Right atrium auricular region (tissue), 2 donors: ENCODE results near the gene KATNB1. TPM values are rescaled to one million over a fixed set of nuclear protein-coding genes. Genes with fewer than 3 reads are reported as not detected.

ENCODE experiments used
- DNase-seq: peaks from one replicate; pipeline ENCODE4 v3.0.0-alpha.2; 2019; ENCODE audit warnings: low spot score
- H3K27ac ChIP-seq, 2 donors: fragments of 200-600 bp; sonication (generic); 1 replicate in 1 of 2; 2 replicates in 1 of 2; pipeline ENCODE4 v1.5.1; 2016 to 2019
- H3K27me3 ChIP-seq, 2 donors: fragments of 200-600 bp; sonication (generic); one replicate each; pipeline versions ENCODE4 v1.5.1 to v1.6.0; 2017 to 2019
- H3K36me3 ChIP-seq: fragments of 200-600 bp; sonication (generic); one replicate; pipeline ENCODE4 v1.5.1; 2016
- H3K4me1 ChIP-seq, 2 donors: fragments of 200-600 bp; sonication (generic); one replicate each; pipeline versions ENCODE4 v1.5.1 to v1.6.0; 2017 to 2019
- H3K4me3 ChIP-seq, 2 donors: fragments of 200-600 bp; sonication (generic); 1 replicate in 1 of 2; 2 replicates in 1 of 2; pipeline ENCODE4 v1.5.1; 2017 to 2019; ENCODE audit warnings: mild to moderate bottlenecking in 1 of 2, moderate library complexity in 1 of 2
- H3K9me3 ChIP-seq, 2 donors: fragments of 200-600 bp; sonication (generic); one replicate each; pipeline ENCODE4 v1.5.1; 2019
- total RNA-seq, 2 donors: library from RNA; depleted of rRNA; stranded (reverse); fragments of >200 nt; gene quantifications; one replicate each; pipeline ENCODE4 v1.1.0, GENCODE V29; 2016
- TF ChIP-seq, protein P1 (sequence below), 2 donors: fragments of 200-600 bp; sonication (generic); IDR thresholded peaks; one replicate each; pipeline ENCODE4 v1.5.1; 2019; ENCODE audit warnings: antibody characterized with exemption in 2 of 2

Gene KATNB1
- total RNA-seq, 2 donors from 2014 or later, result 11.7 TPM

DNA sequence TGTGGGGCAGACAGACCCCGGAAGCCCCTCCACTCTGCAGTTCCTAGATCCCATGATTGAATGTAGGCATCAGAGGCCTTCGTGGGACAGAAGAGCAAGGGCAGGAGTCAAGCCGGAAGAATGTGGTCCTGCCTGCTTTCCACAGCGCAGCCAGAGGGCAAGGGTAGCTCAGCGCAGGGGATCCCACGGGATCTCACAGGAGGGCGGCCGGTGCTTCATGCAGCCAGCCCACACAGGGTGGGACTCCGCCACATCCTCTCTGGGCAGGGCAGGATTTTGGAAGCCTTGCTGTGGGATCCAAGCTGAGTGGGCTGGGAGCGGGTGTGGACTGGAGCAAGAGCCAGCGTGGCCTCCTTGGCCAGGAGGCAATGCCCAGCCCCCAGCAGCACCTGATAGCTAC lies 13.0 kb downstream of the KATNB1 start:
- Histone ChIP-seq H3K27me3 (no peaks in the 10 kb centered on the region), H3K36me3 (peaks cover 16% of the 10 kb centered on the region), H3K4me1 (no peaks in the 10 kb centered on the region), H3K27ac (no peak overlapping the region), H3K9me3 (no peaks in the 10 kb centered on the region), H3K4me3 (no peak overlapping the region)
- no peak for DNase-seq
- TF ChIP-seq, protein P1, sequence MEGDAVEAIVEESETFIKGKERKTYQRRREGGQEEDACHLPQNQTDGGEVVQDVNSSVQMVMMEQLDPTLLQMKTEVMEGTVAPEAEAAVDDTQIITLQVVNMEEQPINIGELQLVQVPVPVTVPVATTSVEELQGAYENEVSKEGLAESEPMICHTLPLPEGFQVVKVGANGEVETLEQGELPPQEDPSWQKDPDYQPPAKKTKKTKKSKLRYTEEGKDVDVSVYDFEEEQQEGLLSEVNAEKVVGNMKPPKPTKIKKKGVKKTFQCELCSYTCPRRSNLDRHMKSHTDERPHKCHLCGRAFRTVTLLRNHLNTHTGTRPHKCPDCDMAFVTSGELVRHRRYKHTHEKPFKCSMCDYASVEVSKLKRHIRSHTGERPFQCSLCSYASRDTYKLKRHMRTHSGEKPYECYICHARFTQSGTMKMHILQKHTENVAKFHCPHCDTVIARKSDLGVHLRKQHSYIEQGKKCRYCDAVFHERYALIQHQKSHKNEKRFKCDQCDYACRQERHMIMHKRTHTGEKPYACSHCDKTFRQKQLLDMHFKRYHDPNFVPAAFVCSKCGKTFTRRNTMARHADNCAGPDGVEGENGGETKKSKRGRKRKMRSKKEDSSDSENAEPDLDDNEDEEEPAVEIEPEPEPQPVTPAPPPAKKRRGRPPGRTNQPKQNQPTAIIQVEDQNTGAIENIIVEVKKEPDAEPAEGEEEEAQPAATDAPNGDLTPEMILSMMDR (IDR thresholded peaks at IDR 0.05), result no peak

DNA sequence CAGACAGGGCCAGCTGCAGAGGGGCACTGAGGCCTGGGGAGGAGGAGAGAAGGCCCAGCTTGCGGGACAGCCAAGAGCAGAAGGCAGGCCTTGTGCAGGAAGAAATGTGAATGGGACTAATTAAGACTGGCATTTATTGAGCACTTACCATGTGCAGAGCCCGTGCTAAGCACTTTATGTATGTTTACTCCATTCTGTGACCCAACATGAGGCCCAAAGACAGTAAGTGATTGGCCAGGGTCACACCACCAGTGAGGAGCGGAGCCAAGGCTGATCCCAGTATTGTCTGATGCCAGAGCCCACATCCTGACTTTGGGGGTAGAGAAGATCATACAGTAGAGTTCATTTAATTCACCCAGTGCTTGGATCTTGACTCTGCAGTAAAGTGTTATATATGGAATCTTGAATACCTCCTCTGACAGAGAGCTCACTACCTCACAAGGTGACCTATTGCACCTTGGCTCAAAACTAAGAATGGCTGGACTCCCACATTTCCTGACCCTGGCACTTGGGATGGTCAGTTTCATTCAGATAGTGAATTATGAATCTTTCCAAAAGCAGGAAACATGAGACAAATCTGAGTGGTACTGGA lies 13.6 kb downstream of the KATNB1 start:
- DNase-seq, result no peak
- Histone ChIP-seq H3K9me3 (no peaks in the 10 kb centered on the region), H3K27me3 (no peaks in the 10 kb centered on the region), H3K27ac (no peak overlapping the region), H3K4me1 (no peaks in the 10 kb centered on the region), H3K36me3 (peaks cover 16% of the 10 kb centered on the region), H3K4me3 (no peak overlapping the region)
- TF ChIP-seq, protein P1 (IDR thresholded peaks at IDR 0.05), result no peak

- Histone ChIP-seq H3K27me3 (no peaks in the 10 kb centered on the region), H3K4me1 (no peaks in the 10 kb centered on the region), H3K9me3 (no peaks in the 10 kb centered on the region), H3K36me3 (peaks cover 16% of the 10 kb centered on the region), H3K4me3 (no peak overlapping the region), H3K27ac (no peak overlapping the region)
- DNase-seq, result no peak
- TF ChIP-seq, protein P1 (IDR thresholded peaks at IDR 0.05), result no peak
Measured at GRCh38 chr16:57749856-57750452, 14.4 kb downstream of the KATNB1 start.

DNA sequence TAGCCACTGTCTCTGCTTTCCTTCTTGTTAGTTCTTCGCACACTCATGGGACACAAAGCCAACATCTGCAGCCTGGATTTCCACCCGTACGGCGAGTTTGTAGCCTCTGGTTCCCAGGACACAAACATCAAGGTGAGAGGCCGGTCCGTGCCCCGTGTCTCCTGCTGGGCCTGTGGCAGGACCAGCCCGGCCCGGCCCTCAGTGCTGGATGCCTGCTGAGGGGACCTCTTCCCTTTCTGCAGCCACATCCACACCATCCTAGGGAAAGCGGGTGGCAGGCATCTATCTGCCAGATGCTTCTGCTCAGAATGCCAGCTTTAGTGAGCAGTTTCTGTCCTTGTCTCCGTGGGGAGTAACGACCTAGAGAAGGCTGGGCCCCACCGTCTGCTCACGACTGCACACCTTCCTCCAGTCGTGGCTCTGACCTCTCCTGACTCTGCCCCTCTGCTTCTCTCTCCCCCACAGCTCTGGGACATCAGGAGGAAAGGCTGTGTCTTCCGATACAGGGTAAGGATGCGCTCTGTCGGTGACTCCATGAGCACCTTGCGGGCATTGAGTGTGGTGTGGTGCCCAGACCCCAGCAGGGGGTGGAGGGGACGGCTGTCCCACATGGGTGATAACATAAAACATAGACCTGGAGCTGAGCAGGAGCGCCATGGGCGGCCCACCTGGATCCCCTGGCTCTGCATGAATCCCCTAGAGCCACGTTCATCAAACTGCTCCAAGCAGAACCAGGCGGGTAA lies 15.4 kb downstream of the KATNB1 start:
- no peaks in the 10 kb centered on the region for H3K9me3 ChIP-seq
- H3K4me1 ChIP-seq, result no peaks in the 10 kb centered on the region
- H3K27me3 ChIP-seq, result no peaks in the 10 kb centered on the region
- no peak for DNase-seq
- no peak overlapping the region for H3K4me3 ChIP-seq
- H3K27ac ChIP-seq, result no peak overlapping the region
- H3K36me3 ChIP-seq, result peaks cover 24% of the 10 kb centered on the region
- TF ChIP-seq, protein P1 (IDR thresholded peaks at IDR 0.05), result no peak

DNA sequence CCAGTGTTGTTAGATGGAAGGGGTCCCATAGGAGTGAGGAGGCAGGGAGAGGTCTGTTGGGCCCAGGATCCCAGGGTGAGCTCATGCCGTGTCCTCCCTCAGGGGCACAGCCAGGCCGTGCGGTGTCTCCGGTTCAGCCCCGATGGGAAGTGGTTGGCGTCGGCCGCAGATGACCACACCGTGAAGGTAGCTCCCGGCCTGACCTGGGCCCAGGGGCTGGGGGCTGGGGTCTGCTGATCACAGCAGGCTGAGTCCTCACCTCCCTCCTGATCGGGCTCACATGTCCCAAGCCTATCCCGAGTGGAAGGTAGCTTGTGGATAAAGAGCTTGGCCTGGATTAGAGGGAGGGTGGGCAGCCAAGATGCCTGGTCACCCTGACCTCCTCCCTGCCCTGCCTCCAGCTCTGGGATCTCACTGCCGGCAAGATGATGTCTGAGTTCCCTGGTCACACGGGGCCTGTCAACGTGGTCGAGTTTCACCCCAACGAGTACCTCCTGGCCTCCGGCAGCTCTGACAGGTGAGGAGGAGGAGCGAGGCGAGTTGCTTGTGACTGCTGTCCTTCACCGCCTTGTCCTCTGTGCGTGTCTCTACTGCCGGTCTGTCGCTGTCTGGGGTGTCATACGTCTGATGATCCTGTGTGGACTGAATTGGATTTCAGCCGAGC lies 16.1 kb downstream of the KATNB1 start:
- no peak for DNase-seq
- Histone ChIP-seq H3K27me3 (no peaks in the 10 kb centered on the region), H3K27ac (no peak overlapping the region), H3K4me1 (peaks cover 0 to 2% of the 10 kb centered on the region in 2 donors), H3K4me3 (no peak overlapping the region), H3K36me3 (peaks cover 24% of the 10 kb centered on the region), H3K9me3 (no peaks in the 10 kb centered on the region)
- TF ChIP-seq, protein P1 (IDR thresholded peaks at IDR 0.05), result no peak
